GM12801 (cell line): ENCODE results near the gene TRMT1.

Experiments
- TF ChIP-seq, protein P1 (sequence below): IDR thresholded peaks from one replicate; pipeline ENCODE4 v1.5.1; 2011; ENCODE audit warnings: control low read depth; ENCODE audit not compliant: insufficient read length; ENCODE audit errors: extremely low read depth

TRMT1 gene

GRCh38 chr19:13116282-13117175, at the start of gene TRMT1:
TRMT1 (minus strand) TSS chr19:13116740; CDS start chr19:13116399, 341 bp downstream.
- TF ChIP-seq, protein P1, sequence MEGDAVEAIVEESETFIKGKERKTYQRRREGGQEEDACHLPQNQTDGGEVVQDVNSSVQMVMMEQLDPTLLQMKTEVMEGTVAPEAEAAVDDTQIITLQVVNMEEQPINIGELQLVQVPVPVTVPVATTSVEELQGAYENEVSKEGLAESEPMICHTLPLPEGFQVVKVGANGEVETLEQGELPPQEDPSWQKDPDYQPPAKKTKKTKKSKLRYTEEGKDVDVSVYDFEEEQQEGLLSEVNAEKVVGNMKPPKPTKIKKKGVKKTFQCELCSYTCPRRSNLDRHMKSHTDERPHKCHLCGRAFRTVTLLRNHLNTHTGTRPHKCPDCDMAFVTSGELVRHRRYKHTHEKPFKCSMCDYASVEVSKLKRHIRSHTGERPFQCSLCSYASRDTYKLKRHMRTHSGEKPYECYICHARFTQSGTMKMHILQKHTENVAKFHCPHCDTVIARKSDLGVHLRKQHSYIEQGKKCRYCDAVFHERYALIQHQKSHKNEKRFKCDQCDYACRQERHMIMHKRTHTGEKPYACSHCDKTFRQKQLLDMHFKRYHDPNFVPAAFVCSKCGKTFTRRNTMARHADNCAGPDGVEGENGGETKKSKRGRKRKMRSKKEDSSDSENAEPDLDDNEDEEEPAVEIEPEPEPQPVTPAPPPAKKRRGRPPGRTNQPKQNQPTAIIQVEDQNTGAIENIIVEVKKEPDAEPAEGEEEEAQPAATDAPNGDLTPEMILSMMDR = no peak

DNA sequence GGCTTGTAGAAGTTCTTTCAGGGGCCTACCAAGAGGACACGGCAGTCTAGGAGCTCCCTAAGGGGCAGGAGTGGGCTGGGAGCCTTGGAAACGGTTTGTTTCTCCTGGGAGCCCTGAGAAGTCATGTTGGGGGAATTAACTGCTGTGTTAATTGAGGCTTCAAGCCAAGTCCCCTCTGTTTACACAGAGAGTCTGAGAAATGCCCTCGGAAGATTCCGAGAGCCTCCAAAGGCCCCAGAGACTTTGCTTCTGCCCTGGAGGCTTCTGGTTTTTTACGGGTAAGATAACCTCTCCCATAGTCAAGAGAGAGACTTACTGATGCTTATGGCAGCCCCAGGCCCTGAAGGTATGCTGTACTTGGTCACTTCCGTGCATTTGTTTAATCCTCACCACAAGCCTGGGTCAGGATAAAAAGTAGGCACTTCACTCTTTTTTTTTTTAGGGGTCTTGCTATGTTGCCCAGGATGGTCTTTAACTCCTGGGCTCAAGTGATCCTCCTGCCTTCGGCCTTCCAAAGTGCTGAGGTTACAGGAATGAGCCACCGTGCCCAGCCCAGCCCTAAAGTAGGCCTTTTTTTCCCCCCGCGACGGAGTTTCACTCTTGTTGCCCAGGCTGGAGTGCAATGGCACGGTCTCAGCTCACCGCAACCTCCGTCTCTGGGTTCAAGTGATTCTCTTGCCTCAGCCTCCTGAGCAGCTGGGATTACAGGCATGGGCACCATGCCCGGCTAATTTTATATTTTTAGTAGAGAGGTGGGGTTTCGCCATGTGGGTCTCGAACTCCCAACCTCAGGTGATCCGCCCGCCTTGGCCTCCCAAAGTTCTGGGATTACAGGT, 48.8 kb upstream of the TRMT1 start:
- TF ChIP-seq, protein P1 = no peak

GRCh38 chr19:13164343-13165161, 48.0 kb upstream of the TRMT1 start:
- TF ChIP-seq, protein P1 = no peak

GRCh38 chr19:13163609-13164342, 47.2 kb upstream of the TRMT1 start:
- TF ChIP-seq, protein P1 = no peak

GRCh38 chr19:13162724-13163608, 46.4 kb upstream of the TRMT1 start:
- TF ChIP-seq, protein P1 = no peak

DNA sequence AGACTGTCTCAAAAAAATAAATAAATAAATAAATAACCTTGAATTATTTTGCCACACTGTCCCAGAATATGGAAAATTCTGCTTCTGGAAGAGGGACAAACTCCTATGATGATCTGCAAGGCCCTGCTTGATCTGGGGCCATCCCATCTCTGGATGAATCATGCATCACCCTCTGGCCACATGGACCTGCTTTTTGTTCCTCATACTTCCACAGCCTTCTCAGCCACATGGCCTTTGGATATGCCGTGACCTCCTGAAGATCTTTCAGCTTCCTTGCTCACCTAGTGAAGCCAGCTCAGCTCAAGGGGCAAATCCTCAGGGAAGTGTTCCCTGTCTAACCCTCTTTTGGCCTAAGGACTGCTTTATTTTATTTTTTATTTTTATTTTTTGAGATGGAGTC, 44.0 kb upstream of the TRMT1 start:
- TF ChIP-seq, protein P1 = no peak
